Activated CD4-positive, alpha-beta T cell treated with anti-CD3 and anti-CD28 coated beads, Interleukin-2, amount 10 ng/mL, durations not matched to agents 7 days and 5 days (primary cell): ENCODE results near the gene PHF3. TPM values are rescaled to one million over a fixed set of nuclear protein-coding genes. Genes with fewer than 3 reads are reported as not detected.

ENCODE experiments used
- CTCF ChIA-PET: fragments of 350-600 bp; sonication (Branson Sonifier 250); formaldehyde crosslinking; loops from one replicate; lab custom pipeline; 2021; ENCODE audit warnings: antibody characterized with exemption; lab: Charles Lee
- POLR2A ChIA-PET: fragments of 350-600 bp; sonication (Branson Sonifier 250); formaldehyde crosslinking; loops from one replicate; lab custom pipeline; 2021; ENCODE audit warnings: antibody characterized with exemption; lab: Charles Lee
- DNase-seq: peaks from one replicate; pipeline ENCODE4 v3.0.0-alpha.2; 2020
- H3K27ac Mint-ChIP-seq: one replicate; pipeline ENCODE4 v1.8.0; 2021; ENCODE audit warnings: mild to moderate bottlenecking, moderate library complexity, mixed read lengths
- H3K27me3 Mint-ChIP-seq: one replicate; pipeline ENCODE4 v1.8.0; 2021; ENCODE audit warnings: mixed read lengths
- H3K36me3 Mint-ChIP-seq: one replicate; pipeline ENCODE4 v1.8.0; 2021; ENCODE audit warnings: low read depth, mixed read lengths
- H3K4me1 Mint-ChIP-seq: one replicate; pipeline ENCODE4 v1.8.0; 2021; ENCODE audit warnings: mixed read lengths
- H3K4me3 Mint-ChIP-seq: one replicate; pipeline ENCODE4 v1.8.0; 2021; ENCODE audit warnings: mild to moderate bottlenecking, moderate library complexity, mixed read lengths
- H3K9me3 Mint-ChIP-seq: one replicate; pipeline ENCODE4 v1.8.0; 2021; ENCODE audit warnings: mixed read lengths
- total RNA-seq, 2 experiments: library from RNA; stranded (reverse); gene quantifications; one replicate each; pipeline ENCODE4 v1.2.3, GENCODE V29; 2021

PHF3 gene
- total RNA-seq, 2 experiments from 2014 or later: 43.8 to 57.5 TPM

DNA sequence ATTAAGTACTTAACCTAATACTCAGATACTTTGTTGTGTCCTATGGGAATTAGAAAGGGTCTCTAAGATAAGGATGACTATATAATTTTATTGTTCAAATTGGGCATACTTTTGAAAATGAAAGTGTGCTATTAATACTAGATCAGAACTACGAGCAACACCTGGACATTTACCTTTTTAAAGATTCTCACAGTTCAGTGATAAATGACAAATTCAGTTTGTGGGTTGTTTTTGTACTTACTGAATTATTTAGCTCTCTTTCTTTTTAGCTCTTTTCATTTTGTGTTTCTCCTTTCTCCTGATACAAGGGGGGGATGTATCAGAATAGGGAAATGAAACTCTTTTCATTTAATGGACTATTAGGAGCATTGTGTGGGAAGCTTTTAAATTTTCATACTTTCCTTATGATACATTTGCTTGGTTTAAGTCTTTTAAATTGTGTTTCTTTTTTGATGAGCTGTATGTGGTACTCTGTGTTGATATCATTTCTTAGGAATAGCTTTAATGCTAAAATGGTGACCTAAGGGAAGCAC, 47.5 kb downstream of the PHF3 start:
- H3K27ac Mint-ChIP-seq: no peak overlapping the region
- H3K36me3 Mint-ChIP-seq: peaks cover 53% of the 10 kb centered on the region
- H3K4me3 Mint-ChIP-seq: no peak overlapping the region
- H3K4me1 Mint-ChIP-seq: peaks cover 16% of the 10 kb centered on the region
- ChIA-PET CTCF (interaction anchor here (1.1 to 1.5 kb wide), 2 partner anchors 16 to 85 kb away, joined by 4 read pairs; no protein-coding TSS in a partner anchor), POLR2A (no interaction called here)
- no peaks in the 10 kb centered on the region for H3K27me3 Mint-ChIP-seq
- no peak for DNase-seq
- no peaks in the 10 kb centered on the region for H3K9me3 Mint-ChIP-seq

DNA sequence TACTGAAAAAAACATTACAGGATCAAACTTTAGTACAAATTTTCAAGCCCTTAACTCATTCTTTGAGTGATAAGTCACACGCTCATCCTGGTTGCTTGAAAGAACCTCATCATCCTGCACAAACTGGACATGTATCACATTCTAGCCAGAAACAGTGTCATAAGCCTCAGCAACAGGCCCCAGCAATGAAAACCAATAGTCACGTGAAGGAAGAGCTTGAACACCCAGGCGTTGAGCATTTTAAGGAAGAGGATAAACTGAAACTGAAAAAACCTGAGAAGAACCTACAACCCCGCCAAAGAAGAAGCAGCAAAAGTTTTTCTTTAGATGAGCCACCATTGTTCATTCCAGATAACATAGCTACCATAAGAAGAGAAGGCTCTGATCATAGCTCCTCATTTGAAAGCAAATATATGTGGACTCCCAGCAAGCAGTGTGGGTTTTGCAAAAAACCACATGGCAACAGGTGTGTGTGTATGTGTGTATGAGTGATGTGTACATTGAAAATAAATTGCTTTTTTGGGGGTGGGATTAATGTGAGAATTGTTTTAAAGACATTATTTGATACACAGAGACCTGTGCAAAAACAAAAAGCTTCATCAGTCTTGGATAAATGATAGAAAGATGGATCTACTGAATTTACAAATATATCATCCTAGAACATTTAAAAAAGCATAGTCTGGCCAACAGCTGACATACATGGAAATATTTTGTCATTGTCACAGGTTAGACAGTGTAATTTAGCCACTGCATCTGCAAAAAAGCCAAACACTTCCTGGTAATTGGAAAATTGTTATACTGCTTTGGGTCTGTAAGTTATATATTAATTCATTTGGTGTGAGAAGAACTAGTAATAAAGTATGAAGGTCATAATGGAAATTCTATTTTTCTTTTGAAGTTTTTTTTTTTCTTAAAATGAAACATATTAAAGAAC, 50.1 kb downstream of the PHF3 start:
- peaks cover 42% of the 10 kb centered on the region for H3K36me3 Mint-ChIP-seq
- POLR2A ChIA-PET: no interaction called here
- peaks cover 16% of the 10 kb centered on the region for H3K4me1 Mint-ChIP-seq
- CTCF ChIA-PET: interaction anchor here (0.6 to 1.9 kb wide), 3 partner anchors 19 to 87 kb away, joined by 3 to 6 read pairs (median 4); no protein-coding TSS in a partner anchor
- H3K9me3 Mint-ChIP-seq: no peaks in the 10 kb centered on the region
- H3K27me3 Mint-ChIP-seq: no peaks in the 10 kb centered on the region
- H3K4me3 Mint-ChIP-seq: no peak overlapping the region
- peak overlapping the region; percentile 0 for H3K27ac Mint-ChIP-seq
- no peak for DNase-seq

DNA sequence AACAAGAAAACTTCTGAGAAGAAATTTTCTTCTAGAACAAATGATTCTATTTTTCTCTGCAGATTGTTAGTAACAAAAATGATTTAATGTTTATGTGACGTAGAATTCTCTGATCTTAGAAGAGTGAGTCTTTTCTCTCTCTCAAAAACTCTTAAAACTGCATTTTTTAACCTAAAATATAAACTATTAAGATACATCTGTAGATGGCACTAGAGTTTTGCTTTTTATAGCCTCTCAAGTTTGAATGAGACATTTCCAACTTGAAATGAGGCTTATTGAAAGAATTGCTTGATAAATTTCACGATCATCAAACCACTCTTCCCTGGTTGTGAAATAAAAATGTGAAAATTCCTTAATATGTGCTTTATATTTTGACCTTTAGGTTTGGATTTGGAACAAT, 53.8 kb downstream of the PHF3 start:
- no peaks in the 10 kb centered on the region for H3K9me3 Mint-ChIP-seq
- H3K4me1 Mint-ChIP-seq: peaks cover 15% of the 10 kb centered on the region
- H3K27ac Mint-ChIP-seq: no peak overlapping the region
- CTCF ChIA-PET: no interaction called here
- no peak for DNase-seq
- no peaks in the 10 kb centered on the region for H3K27me3 Mint-ChIP-seq
- POLR2A ChIA-PET: no interaction called here
- H3K4me3 Mint-ChIP-seq: no peak overlapping the region
- peaks cover 24% of the 10 kb centered on the region for H3K36me3 Mint-ChIP-seq

DNA sequence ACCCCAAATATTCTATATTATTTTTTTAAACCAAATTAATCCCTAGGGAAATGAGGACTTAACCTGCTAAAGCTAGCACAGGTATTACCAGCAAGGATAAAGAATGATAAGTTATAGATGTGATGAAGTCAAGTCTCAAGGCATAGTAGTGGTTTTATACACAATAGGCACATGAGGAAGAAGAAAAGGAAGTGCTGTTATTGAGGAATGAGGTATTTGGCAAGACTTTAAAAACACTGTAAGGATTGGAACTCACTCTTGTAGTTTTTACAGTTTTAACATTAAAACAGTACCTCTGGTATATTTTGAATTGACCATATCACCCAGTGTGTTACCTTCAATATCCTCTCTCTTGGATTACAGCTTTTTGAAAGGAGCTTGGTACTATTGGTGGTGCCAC, 54.6 kb downstream of the PHF3 start:
- Mint-ChIP-seq H3K4me3 (no peak overlapping the region), H3K4me1 (peaks cover 10% of the 10 kb centered on the region), H3K27ac (no peak overlapping the region), H3K27me3 (no peaks in the 10 kb centered on the region), H3K36me3 (peaks cover 22% of the 10 kb centered on the region), H3K9me3 (no peaks in the 10 kb centered on the region)
- CTCF ChIA-PET: interaction anchor here (0.7 kb wide), 1 partner anchor 34 kb away, joined by 3 read pairs; no protein-coding TSS in a partner anchor
- no peak for DNase-seq
- POLR2A ChIA-PET: interaction anchor here (0.6 kb wide), 1 partner anchor 17 kb away, joined by 3 read pairs; no protein-coding TSS in a partner anchor

DNA sequence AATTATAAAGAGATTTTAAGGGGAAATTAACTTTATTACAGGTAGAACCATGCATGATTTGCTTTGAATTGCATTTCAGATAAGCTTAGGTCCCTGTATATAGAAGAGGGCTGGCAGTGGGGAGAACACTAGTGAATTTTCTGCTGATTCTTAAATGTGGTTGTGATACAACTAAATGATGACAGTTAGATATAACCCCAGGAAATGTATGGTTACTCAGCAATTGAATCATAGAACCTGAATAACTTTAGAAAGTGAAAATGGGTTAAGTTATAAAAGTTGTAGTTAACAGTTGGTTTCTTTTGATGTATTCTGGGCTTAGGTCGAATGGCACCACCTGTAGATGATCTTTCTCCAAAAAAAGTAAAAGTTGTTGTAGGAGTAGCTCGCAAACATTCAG, 70.1 kb downstream of the PHF3 start:
- ChIA-PET POLR2A (interaction anchor here (0.5 kb wide), 1 partner anchor 45 kb away, joined by 3 read pairs; no protein-coding TSS in a partner anchor), CTCF (no interaction called here)
- Mint-ChIP-seq H3K4me3 (no peak overlapping the region), H3K27me3 (no peaks in the 10 kb centered on the region), H3K36me3 (peaks cover 60% of the 10 kb centered on the region), H3K27ac (no peak overlapping the region), H3K4me1 (peaks cover 20% of the 10 kb centered on the region), H3K9me3 (no peaks in the 10 kb centered on the region)
- no peak for DNase-seq

DNA sequence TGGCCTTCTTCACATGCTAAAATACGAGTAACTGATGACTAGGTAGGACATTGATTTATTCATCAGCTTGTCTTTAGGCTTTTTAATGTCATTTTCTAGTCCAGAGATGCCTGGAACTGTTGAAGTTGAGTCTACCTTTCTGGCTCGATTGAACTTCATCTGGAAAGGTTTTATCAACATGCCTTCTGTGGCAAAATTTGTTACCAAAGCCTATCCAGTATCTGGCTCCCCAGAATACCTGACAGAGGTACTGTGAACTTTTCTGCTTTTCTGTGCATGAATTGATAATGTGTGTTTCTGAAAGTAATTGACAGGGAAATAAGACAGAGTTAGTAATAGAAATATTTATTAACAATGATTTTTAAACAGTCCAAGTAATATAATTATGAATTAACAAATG, 71.0 kb downstream of the PHF3 start:
- ChIA-PET POLR2A (no interaction called here), CTCF (no interaction called here)
- no peak overlapping the region for H3K27ac Mint-ChIP-seq
- no peaks in the 10 kb centered on the region for H3K27me3 Mint-ChIP-seq
- peaks cover 64% of the 10 kb centered on the region for H3K36me3 Mint-ChIP-seq
- H3K9me3 Mint-ChIP-seq: no peaks in the 10 kb centered on the region
- H3K4me1 Mint-ChIP-seq: peaks cover 20% of the 10 kb centered on the region
- H3K4me3 Mint-ChIP-seq: no peak overlapping the region
- DNase-seq: no peak

DNA sequence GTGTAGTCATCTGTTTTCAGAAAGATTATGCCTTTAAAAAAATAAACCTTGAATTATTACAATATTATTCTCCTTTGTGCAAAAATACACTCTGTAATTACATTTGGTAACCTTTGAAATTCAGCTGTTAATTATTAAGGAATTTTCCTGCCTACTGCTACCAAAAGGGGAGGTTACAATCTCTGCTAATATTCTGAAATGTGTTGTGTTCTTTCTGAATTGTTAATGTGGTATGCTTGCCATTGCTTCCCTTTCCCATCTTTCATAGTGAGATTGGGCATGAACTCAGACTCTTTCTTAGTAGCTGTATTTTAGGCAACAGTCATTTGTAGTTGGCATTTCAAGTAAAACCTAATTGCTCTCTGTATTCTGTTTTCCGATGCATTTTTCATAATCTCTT, 73.0 kb downstream of the PHF3 start:
- Mint-ChIP-seq H3K27me3 (no peaks in the 10 kb centered on the region), H3K36me3 (peaks cover 70% of the 10 kb centered on the region), H3K4me1 (peaks cover 30% of the 10 kb centered on the region), H3K27ac (no peak overlapping the region), H3K4me3 (no peak overlapping the region), H3K9me3 (no peaks in the 10 kb centered on the region)
- POLR2A ChIA-PET: no interaction called here
- CTCF ChIA-PET: no interaction called here
- no peak for DNase-seq

DNA sequence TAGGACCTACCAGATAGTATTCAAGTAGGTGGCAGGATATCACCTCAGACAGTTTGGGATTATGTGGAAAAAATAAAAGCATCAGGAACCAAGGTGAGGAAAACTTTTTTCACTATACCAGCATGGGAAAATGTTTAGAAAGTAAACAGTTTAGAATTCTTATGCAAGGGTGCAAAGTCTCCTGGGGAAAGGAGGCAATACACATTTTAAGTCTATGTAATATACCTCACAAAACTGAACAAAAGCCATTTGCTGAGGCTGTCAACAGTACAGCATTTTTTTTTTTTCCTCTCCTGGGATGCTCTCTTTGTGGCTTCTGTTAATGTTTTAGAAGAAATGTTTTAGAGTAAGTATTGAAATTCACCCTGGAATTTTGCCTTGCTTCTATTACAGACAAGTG, 73.5 kb downstream of the PHF3 start:
- POLR2A ChIA-PET: no interaction called here

DNA sequence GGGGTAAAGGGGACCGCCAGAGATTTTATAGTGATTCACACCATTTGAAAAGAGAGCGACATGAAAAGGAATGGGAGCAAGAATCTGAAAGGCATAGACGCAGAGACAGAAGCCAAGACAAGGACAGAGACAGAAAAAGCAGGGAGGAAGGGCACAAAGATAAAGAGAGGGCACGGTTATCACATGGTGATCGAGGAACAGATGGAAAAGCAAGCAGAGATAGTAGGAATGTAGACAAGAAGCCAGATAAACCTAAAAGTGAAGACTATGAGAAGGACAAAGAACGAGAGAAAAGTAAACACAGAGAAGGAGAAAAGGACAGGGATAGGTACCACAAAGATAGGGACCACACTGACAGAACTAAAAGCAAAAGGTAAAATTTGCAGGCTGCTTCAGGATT, 77.7 kb downstream of the PHF3 start:
- ChIA-PET CTCF (no interaction called here), POLR2A (no interaction called here)
- H3K36me3 Mint-ChIP-seq: peaks cover 41% of the 10 kb centered on the region
- no peaks in the 10 kb centered on the region for H3K27me3 Mint-ChIP-seq
- H3K27ac Mint-ChIP-seq: no peak overlapping the region
- no peak overlapping the region for H3K4me3 Mint-ChIP-seq
- no peak for DNase-seq
- H3K9me3 Mint-ChIP-seq: no peaks in the 10 kb centered on the region
- H3K4me1 Mint-ChIP-seq: peaks cover 9% of the 10 kb centered on the region

More for the DNA sequence above, 73.5 kb downstream of the PHF3 start:
- Mint-ChIP-seq H3K4me1 (peaks cover 29% of the 10 kb centered on the region), H3K9me3 (no peaks in the 10 kb centered on the region), H3K27ac (no peak overlapping the region), H3K36me3 (peaks cover 67% of the 10 kb centered on the region), H3K4me3 (no peak overlapping the region), H3K27me3 (no peaks in the 10 kb centered on the region)
- DNase-seq: no peak
- CTCF ChIA-PET: no interaction called here

DNA sequence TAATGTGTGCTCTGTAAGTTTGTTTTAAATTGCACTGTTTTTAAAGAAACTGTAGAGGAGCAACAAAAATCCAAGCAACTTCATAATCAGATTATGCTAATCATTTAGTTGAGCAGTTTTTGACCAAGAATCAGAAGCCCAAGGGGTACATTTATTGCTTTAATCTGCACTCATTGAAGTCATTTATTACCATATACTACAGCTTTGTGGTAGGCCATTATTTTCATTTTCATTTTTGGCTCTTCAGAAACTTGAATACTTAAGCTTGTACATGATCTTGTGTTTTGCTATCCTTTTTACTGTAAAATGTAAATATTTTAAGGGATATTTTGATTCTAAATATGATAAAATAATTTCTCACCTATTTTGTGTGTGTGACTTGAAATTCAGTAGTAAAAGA, 78.5 kb downstream of the PHF3 start:
- Mint-ChIP-seq H3K4me1 (peaks cover 9% of the 10 kb centered on the region), H3K27ac (no peak overlapping the region), H3K36me3 (peaks cover 41% of the 10 kb centered on the region), H3K27me3 (no peaks in the 10 kb centered on the region), H3K9me3 (no peaks in the 10 kb centered on the region), H3K4me3 (no peak overlapping the region)
- ChIA-PET CTCF (no interaction called here), POLR2A (no interaction called here)
- no peak for DNase-seq

DNA sequence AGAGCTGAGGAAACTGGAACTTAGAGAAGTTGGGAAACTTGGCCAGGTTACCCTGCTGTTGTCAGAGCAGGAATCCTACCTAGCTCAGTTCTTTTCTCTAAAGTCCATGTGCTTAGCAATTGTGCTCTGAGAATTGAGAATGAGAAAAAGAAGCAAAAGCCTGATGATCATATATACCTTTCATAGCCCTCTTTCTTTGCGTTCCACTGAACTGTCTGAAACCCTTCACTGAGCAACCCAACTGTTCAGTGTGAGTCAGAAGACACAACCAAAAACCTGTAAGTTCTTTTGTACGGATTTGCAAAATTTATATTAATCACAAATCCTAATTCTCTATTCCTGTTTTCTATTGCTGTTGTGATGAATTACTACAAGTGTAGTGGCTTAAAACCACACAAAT, 80.6 kb downstream of the PHF3 start:
- Mint-ChIP-seq H3K36me3 (peaks cover 25% of the 10 kb centered on the region), H3K4me3 (no peak overlapping the region), H3K27me3 (no peaks in the 10 kb centered on the region), H3K4me1 (peaks cover 9% of the 10 kb centered on the region), H3K9me3 (no peaks in the 10 kb centered on the region), H3K27ac (no peak overlapping the region)
- CTCF ChIA-PET: no interaction called here
- no peak for DNase-seq
- POLR2A ChIA-PET: no interaction called here

DNA sequence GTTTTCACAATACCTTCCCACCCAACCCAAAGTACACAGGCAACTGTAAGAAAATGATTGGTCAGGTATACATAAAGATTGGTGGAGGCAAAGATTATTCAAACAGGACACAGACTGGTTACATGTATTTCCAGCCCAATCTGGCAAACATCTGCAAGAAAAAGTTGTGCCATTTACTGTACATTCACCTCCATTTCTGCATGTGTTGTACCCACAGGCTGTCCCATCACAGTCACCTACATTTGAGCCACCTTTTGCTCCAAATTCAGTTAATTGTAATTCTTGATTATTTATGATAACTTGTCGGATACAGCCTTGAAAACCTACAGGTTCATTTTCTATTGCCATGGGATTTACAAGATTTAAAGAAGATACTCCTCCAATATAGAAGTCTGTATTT, 85.6 kb downstream of the PHF3 start:
- no peak overlapping the region for H3K4me3 Mint-ChIP-seq
- no peaks in the 10 kb centered on the region for H3K27me3 Mint-ChIP-seq
- ChIA-PET CTCF (no interaction called here), POLR2A (no interaction called here)
- no peaks in the 10 kb centered on the region for H3K9me3 Mint-ChIP-seq
- H3K36me3 Mint-ChIP-seq: no peaks in the 10 kb centered on the region
- H3K27ac Mint-ChIP-seq: no peak overlapping the region
- DNase-seq: no peak
- H3K4me1 Mint-ChIP-seq: no peaks in the 10 kb centered on the region

DNA sequence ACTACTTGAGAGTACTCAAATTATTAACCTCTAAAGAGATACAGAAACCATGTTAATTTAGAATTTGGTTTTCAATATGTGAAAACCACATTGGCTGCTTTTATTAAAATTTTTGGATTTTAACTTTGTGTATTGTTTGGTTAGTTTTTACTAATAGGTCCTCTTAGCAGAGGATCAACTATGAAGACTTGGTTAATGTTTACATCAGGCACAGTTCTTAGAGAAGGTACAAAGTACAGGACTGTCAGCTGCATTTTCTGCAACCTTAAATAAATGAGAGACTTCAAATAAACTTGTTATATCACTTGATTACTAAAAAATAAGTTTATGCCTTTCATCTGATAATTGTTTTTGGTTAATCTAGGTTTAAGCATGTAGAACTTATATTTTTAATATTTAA, 89.1 kb downstream of the PHF3 start:
- no peak overlapping the region for H3K4me3 Mint-ChIP-seq
- H3K36me3 Mint-ChIP-seq: no peaks in the 10 kb centered on the region
- H3K4me1 Mint-ChIP-seq: no peaks in the 10 kb centered on the region
- POLR2A ChIA-PET: no interaction called here
- H3K27ac Mint-ChIP-seq: no peak overlapping the region
- DNase-seq: no peak
- H3K27me3 Mint-ChIP-seq: no peaks in the 10 kb centered on the region
- H3K9me3 Mint-ChIP-seq: no peaks in the 10 kb centered on the region
- CTCF ChIA-PET: no interaction called here
